H9 (cell line): Measurements from ENCODE around the gene PPIP5K1. TPM values are rescaled to one million over a fixed set of nuclear protein-coding genes. Genes with fewer than 3 reads are reported as not detected.

Experiments
- DNase-seq: peaks from one replicate; pipeline ENCODE4 v3.0.0-alpha.2; 2017
- H2AFZ ChIP-seq: one replicate; pipeline ENCODE4 v1.6.1; 2013; ENCODE audit warnings: mild to moderate bottlenecking, low read length, control low read depth, moderate library complexity
- H2AK5ac ChIP-seq: 2 replicates; pipeline ENCODE4 v1.6.1; 2013; ENCODE audit warnings: low read length, control low read depth, mixed read lengths; ENCODE audit not compliant: insufficient read length
- H2BK120ac ChIP-seq: one replicate; pipeline ENCODE4 v1.6.1; 2013; ENCODE audit warnings: low read depth, mild to moderate bottlenecking, low read length, control low read depth, inconsistent platforms; ENCODE audit not compliant: poor library complexity, severe bottlenecking
- H2BK12ac ChIP-seq: 2 replicates; pipeline ENCODE4 v1.6.1; 2013; ENCODE audit warnings: low read length, control low read depth, mixed read lengths, low read depth; ENCODE audit not compliant: insufficient read length
- H2BK15ac ChIP-seq: 2 replicates; pipeline ENCODE4 v1.6.1; 2013; ENCODE audit warnings: low read depth, low read length, control low read depth
- H2BK20ac ChIP-seq: one replicate; pipeline ENCODE4 v1.6.1; 2013; ENCODE audit warnings: low read depth, mild to moderate bottlenecking, low read length, control low read depth, inconsistent platforms; ENCODE audit not compliant: poor library complexity, severe bottlenecking
- H2BK5ac ChIP-seq: 2 replicates; pipeline ENCODE4 v1.6.1; 2013; ENCODE audit warnings: low read length, control low read depth, mixed read lengths; ENCODE audit not compliant: insufficient read length
- H3K14ac ChIP-seq: 2 replicates; pipeline ENCODE4 v1.6.1; 2013; ENCODE audit warnings: low read length, control low read depth; ENCODE audit not compliant: insufficient read depth
- H3K18ac ChIP-seq: 2 replicates; pipeline ENCODE4 v1.6.1; 2013; ENCODE audit warnings: low read depth, mild to moderate bottlenecking, mixed read lengths, low read length, control low read depth; ENCODE audit not compliant: insufficient read length
- H3K23ac ChIP-seq: 2 replicates; pipeline ENCODE4 v1.6.1; 2013; ENCODE audit warnings: low read length, control low read depth, mixed read lengths, low read depth; ENCODE audit not compliant: insufficient read length
- H3K23me2 ChIP-seq: 2 replicates; pipeline ENCODE4 v1.6.1; 2013; ENCODE audit warnings: low read depth, mild to moderate bottlenecking, mixed read lengths, low read length, control low read depth; ENCODE audit not compliant: insufficient read length, poor library complexity, severe bottlenecking
- H3K27ac ChIP-seq: 2 replicates; pipeline ENCODE4 v1.5.1; 2013; ENCODE audit warnings: low read length, control low read depth, mixed read lengths, low read depth; ENCODE audit not compliant: insufficient read length
- H3K27me3 ChIP-seq: 2 replicates; pipeline ENCODE4 v1.6.1; 2013; ENCODE audit warnings: low read length, control low read depth, inconsistent platforms; ENCODE audit not compliant: insufficient read depth
- H3K4ac ChIP-seq: 2 replicates; pipeline ENCODE4 v1.6.1; 2013; ENCODE audit warnings: low read depth, mild to moderate bottlenecking, control low read depth, inconsistent platforms, low read length, moderate library complexity
- H3K4me1 ChIP-seq: 2 replicates; pipeline ENCODE4 v1.6.1; 2013; ENCODE audit warnings: low read length, control low read depth, inconsistent platforms; ENCODE audit not compliant: insufficient read depth
- H3K4me2 ChIP-seq: 2 replicates; pipeline ENCODE4 v1.6.1; 2013; ENCODE audit warnings: low read length, control low read depth, mixed read lengths; ENCODE audit not compliant: insufficient read length, insufficient read depth
- H3K56ac ChIP-seq: 2 replicates; pipeline ENCODE4 v1.6.1; 2013; ENCODE audit warnings: low read depth, mild to moderate bottlenecking, mixed read lengths, low read length, control low read depth; ENCODE audit not compliant: insufficient read length
- H3K79me1 ChIP-seq: 2 replicates; pipeline ENCODE4 v1.6.1; 2013; ENCODE audit warnings: low read depth, mild to moderate bottlenecking, moderate library complexity, low read length, control low read depth, inconsistent platforms; ENCODE audit not compliant: insufficient read depth, poor library complexity, severe bottlenecking
- H3K79me2 ChIP-seq: 2 replicates; pipeline ENCODE4 v1.6.1; 2013; ENCODE audit warnings: low read length, control low read depth, inconsistent platforms; ENCODE audit not compliant: insufficient read depth
- H3K9ac ChIP-seq: 2 replicates; pipeline ENCODE4 v1.6.1; 2013; ENCODE audit warnings: low read length, control low read depth, mixed read lengths; ENCODE audit not compliant: insufficient read length; ENCODE audit errors: extremely low read depth
- H3K9me3 ChIP-seq: one replicate; pipeline ENCODE4 v1.6.1; 2013; ENCODE audit warnings: low read depth, low read length, inconsistent platforms; ENCODE audit not compliant: control insufficient read depth
- H3T11ph ChIP-seq: one replicate; pipeline ENCODE4 v1.6.1; 2013; ENCODE audit warnings: mild to moderate bottlenecking, low read length, control low read depth, inconsistent platforms
- H4K20me1 ChIP-seq: one replicate; pipeline ENCODE4 v1.6.1; 2013; ENCODE audit not compliant: control insufficient read depth, insufficient read length, insufficient read depth
- H4K5ac ChIP-seq: 2 replicates; pipeline ENCODE4 v1.6.1; 2013; ENCODE audit warnings: low read depth, mild to moderate bottlenecking, mixed read lengths, low read length, control low read depth; ENCODE audit not compliant: insufficient read length
- H4K8ac ChIP-seq: replicated peaks from 2 replicates; pipeline ENCODE4 v1.6.1; 2013; ENCODE audit warnings: low read length, control low read depth, mixed read lengths, low read depth; ENCODE audit not compliant: insufficient read length
- H4K91ac ChIP-seq: 2 replicates; pipeline ENCODE4 v1.6.1; 2013; ENCODE audit warnings: low read depth, mild to moderate bottlenecking, moderate library complexity, mixed read lengths, low read length, control low read depth; ENCODE audit not compliant: insufficient read length
- H3K27ac Mint-ChIP-seq, 3 experiments: 2 replicates in 2 of 3; 3 replicates in 1 of 3; pipeline ENCODE4 v1.8.0; 2020 to 2021; ENCODE audit warnings: mixed read lengths in 3 of 3, mild to moderate bottlenecking in 1 of 3, moderate library complexity in 1 of 3
- H3K27me3 Mint-ChIP-seq: 2 replicates; pipeline ENCODE4 v1.8.0; 2021; ENCODE audit warnings: low read depth, mild to moderate bottlenecking, moderate library complexity, mixed read lengths
- H3K36me3 Mint-ChIP-seq, 3 experiments: 2 replicates in 2 of 3; 3 replicates in 1 of 3; pipeline ENCODE4 v1.8.0; 2020 to 2021; ENCODE audit warnings: low read depth in 3 of 3, mixed read lengths in 3 of 3; ENCODE audit not compliant: insufficient read depth in 1 of 3
- H3K4me1 Mint-ChIP-seq, 2 experiments: 2 replicates each; pipeline ENCODE4 v1.8.0; 2020; ENCODE audit warnings: mixed read lengths in 2 of 2
- H3K4me3 Mint-ChIP-seq, 2 experiments: 2 replicates in 1 of 2; 3 replicates in 1 of 2; pipeline ENCODE4 v1.8.0; 2020 to 2021; ENCODE audit warnings: mild to moderate bottlenecking in 2 of 2, mixed read lengths in 2 of 2, moderate library complexity in 1 of 2
- H3K9me3 Mint-ChIP-seq, 2 experiments: 2 replicates in 1 of 2; 3 replicates in 1 of 2; pipeline ENCODE4 v1.8.0; 2020; ENCODE audit warnings: mild to moderate bottlenecking in 2 of 2, mixed read lengths in 2 of 2, moderate library complexity in 1 of 2
- CTCF ChIP-seq: fragments of 200-600 bp; sonication (generic); conservative IDR thresholded peaks from 3 replicates; pipeline ENCODE4 v1.8.0; 2021; ENCODE audit warnings: antibody characterized with exemption, mild to moderate bottlenecking
- WGBS: extraction: QIAGEN DNeasy Blood & Tissue Kit; methylation state at CpG from one replicate; pipeline ENCODE4 v1.1.7; 2013; ENCODE audit warnings: missing lambda C conversion rate, low lambda C conversion rate, mixed read lengths; ENCODE audit not compliant: insufficient read length; ENCODE audit errors: extremely low coverage; 5-methylcytosine and 5-hydroxymethylcytosine counted together
- total RNA-seq: library from RNA; stranded (reverse); gene quantifications from 2 replicates; pipeline ENCODE4 v1.2.1, GENCODE V29; 2021

Gene PPIP5K1
- total RNA-seq, 1 experiment from 2014 or later, result 28.5 TPM

DNA sequence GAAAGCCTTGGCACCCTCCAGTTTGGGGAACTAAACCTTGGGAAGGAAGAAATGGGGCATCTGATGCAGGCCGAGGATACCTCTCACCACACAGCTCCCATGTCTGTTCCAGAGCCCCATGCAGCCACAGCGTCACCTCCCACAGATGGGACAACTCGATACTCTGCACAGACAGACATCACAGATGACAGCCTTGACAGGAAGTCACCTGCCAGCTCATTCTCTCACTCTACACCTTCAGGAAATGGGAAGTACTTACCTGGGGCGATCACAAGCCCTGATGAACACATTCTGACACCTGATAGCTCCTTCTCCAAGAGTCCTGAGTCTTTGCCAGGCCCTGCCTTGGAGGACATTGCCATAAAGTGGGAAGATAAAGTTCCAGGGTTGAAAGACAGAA is 64.9 kb downstream of the PPIP5K1 start:
- H3K27ac ChIP-seq, result no peak overlapping the region
- H3K4me3 Mint-ChIP-seq, result no peak overlapping the region
- no peak overlapping the region for H2BK15ac ChIP-seq

More for the DNA sequence above, 64.9 kb downstream of the PPIP5K1 start:
- Histone ChIP-seq H2AK5ac (no peak overlapping the region), H4K91ac (no peak overlapping the region), H2BK20ac (no peak overlapping the region), H3K23me2 (no peaks in the 10 kb centered on the region), H3K27me3 (0 out of 2 replicates have a peak, but pooled peaks cover 2% of the 10 kb centered on the region), H3K79me2 (no peaks in the 10 kb centered on the region), H4K8ac (no peak overlapping the region), H3K23ac (no peak overlapping the region), H3K14ac (no peak overlapping the region), H3T11ph (no peak overlapping the region), H3K79me1 (no peaks in the 10 kb centered on the region), H2BK12ac (no peak overlapping the region), H3K4me1 (no peaks in the 10 kb centered on the region), H3K4ac (no peak overlapping the region), H3K56ac (no peak overlapping the region), H3K18ac (no peak overlapping the region), H3K9ac (no peak overlapping the region), H2BK5ac (no peak overlapping the region), H3K9me3 (no peaks in the 10 kb centered on the region), H3K4me2 (no peak overlapping the region), H4K5ac (no peak overlapping the region), H2BK120ac (no peak overlapping the region), H2AFZ (no peak overlapping the region), H4K20me1 (no peaks in the 10 kb centered on the region)
- Mint-ChIP-seq H3K36me3 (peaks cover 0 to 7% (median 2%) of the 10 kb centered on the region in 3 experiments; a peak in 2 of 7 replicates), H3K9me3 (no peaks in the 10 kb centered on the region; a peak in 1 of 5 replicates), H3K27ac (no peak overlapping the region), H3K4me1 (peaks cover 3 to 14% of the 10 kb centered on the region in 2 experiments), H3K27me3 (peaks cover 56% of the 10 kb centered on the region)
- DNase-seq, result no peak
- no CpG with 5 or more reads among the region's 4 CpGs for WGBS
- no peak for TF ChIP-seq CTCF
